Jurkat, Clone E6-1 (cell line): Measurements from ENCODE around the gene IL1RAPL1.

Experiments used
- DNase-seq: peaks from one replicate; pipeline ENCODE4 v3.0.0-alpha.2; 2011; ENCODE audit warnings: low read depth, low spot score
- H3K4me3 ChIP-seq: 2 replicates; pipeline ENCODE4 v1.5.1; 2011; ENCODE audit warnings: mild to moderate bottlenecking, low read length, control low read depth, moderate library complexity

Gene IL1RAPL1

GRCh38 chrX:29435396-29435795 lies 848.1 kb downstream of the IL1RAPL1 start:
- no peak overlapping the region for H3K4me3 ChIP-seq
- DNase-seq = no peak

- H3K4me3 ChIP-seq = no peak overlapping the region
- DNase-seq = no peak
Observed at GRCh38 chrX:29447867-29448266, 860.6 kb downstream of the IL1RAPL1 start.

GRCh38 chrX:29453333-29453732 lies 866.1 kb downstream of the IL1RAPL1 start:
- no peak overlapping the region for H3K4me3 ChIP-seq
- DNase-seq = no peak

- no peak for DNase-seq
- H3K4me3 ChIP-seq = no peak overlapping the region
Observed at GRCh38 chrX:29455702-29456101, 868.5 kb downstream of the IL1RAPL1 start.

- DNase-seq = no peak
- H3K4me3 ChIP-seq = no peak overlapping the region
Observed at GRCh38 chrX:29461039-29461438, 873.8 kb downstream of the IL1RAPL1 start.

GRCh38 chrX:29466456-29466855 lies 879.2 kb downstream of the IL1RAPL1 start:
- H3K4me3 ChIP-seq = no peak overlapping the region
- no peak for DNase-seq

- no peak overlapping the region for H3K4me3 ChIP-seq
- no peak for DNase-seq
Observed at GRCh38 chrX:29468911-29469494, 881.8 kb downstream of the IL1RAPL1 start.

- DNase-seq = no peak
- H3K4me3 ChIP-seq = no peak overlapping the region
Observed at GRCh38 chrX:29470030-29470429, 882.8 kb downstream of the IL1RAPL1 start.

- no peak for DNase-seq
- no peak overlapping the region for H3K4me3 ChIP-seq
Observed at GRCh38 chrX:29471829-29472228, 884.6 kb downstream of the IL1RAPL1 start.

- no peak for DNase-seq
- H3K4me3 ChIP-seq = no peak overlapping the region
Observed at GRCh38 chrX:29477878-29478277, 890.6 kb downstream of the IL1RAPL1 start.

- DNase-seq = peak; percentile 4
- no peak overlapping the region for H3K4me3 ChIP-seq
Observed at GRCh38 chrX:29478336-29479069, 891.3 kb downstream of the IL1RAPL1 start.

- no peak for DNase-seq
- no peak overlapping the region for H3K4me3 ChIP-seq
Observed at GRCh38 chrX:29487214-29487613, 900.0 kb downstream of the IL1RAPL1 start.

- no peak for DNase-seq
- H3K4me3 ChIP-seq = no peak overlapping the region
Observed at GRCh38 chrX:29487714-29488113, 900.5 kb downstream of the IL1RAPL1 start.

GRCh38 chrX:29488919-29489318 lies 901.7 kb downstream of the IL1RAPL1 start:
- H3K4me3 ChIP-seq = no peak overlapping the region
- no peak for DNase-seq

- no peak overlapping the region for H3K4me3 ChIP-seq
- no peak for DNase-seq
Observed at GRCh38 chrX:29490606-29491005, 903.4 kb downstream of the IL1RAPL1 start.

GRCh38 chrX:29491659-29492058 lies 904.4 kb downstream of the IL1RAPL1 start:
- no peak for DNase-seq
- no peak overlapping the region for H3K4me3 ChIP-seq

- DNase-seq = no peak
Observed at GRCh38 chrX:29496636-29497180, 909.5 kb downstream of the IL1RAPL1 start.

GRCh38 chrX:29506729-29507128 lies 919.5 kb downstream of the IL1RAPL1 start:
- H3K4me3 ChIP-seq = no peak overlapping the region
- DNase-seq = no peak

More at GRCh38 chrX:29496636-29497180, 909.5 kb downstream of the IL1RAPL1 start:
- no peak overlapping the region for H3K4me3 ChIP-seq

GRCh38 chrX:29518100-29518499 lies 930.9 kb downstream of the IL1RAPL1 start:
- H3K4me3 ChIP-seq = no peak overlapping the region
- DNase-seq = no peak

GRCh38 chrX:29528281-29528680 lies 941.0 kb downstream of the IL1RAPL1 start:
- no peak overlapping the region for H3K4me3 ChIP-seq
- no peak for DNase-seq

- no peak for DNase-seq
- no peak overlapping the region for H3K4me3 ChIP-seq
Observed at GRCh38 chrX:29530501-29530900, 943.3 kb downstream of the IL1RAPL1 start.
